ENCODE data around the gene MACIR.

MACIR gene

GRCh38 chr5:103260951-103261350, 2.4 kb downstream of the MACIR start:
- TF ChIP-seq ZNF274 (IDR thresholded peaks at IDR 0.05; ENCODE audit: low read depth, low read length), result no peak
- peak overlapping the region; percentile 65 for H3K4me3 ChIP-seq (ENCODE audit: low read length)

GRCh38 chr5:103262422-103262871, 3.9 kb downstream of the MACIR start:
- TF ChIP-seq ZNF274 (IDR thresholded peaks at IDR 0.05; ENCODE audit: low read depth, low read length), result no peak
- no peak overlapping the region for H3K4me3 ChIP-seq (ENCODE audit: low read length)

GRCh38 chr5:103263054-103263453, 4.5 kb downstream of the MACIR start:
- no peak overlapping the region for H3K4me3 ChIP-seq (ENCODE audit: low read length)
- TF ChIP-seq ZNF274 (IDR thresholded peaks at IDR 0.05; ENCODE audit: low read depth, low read length), result no peak

- H3K4me3 ChIP-seq (ENCODE audit: low read length), result no peak overlapping the region
- no peak for TF ChIP-seq ZNF274 (IDR thresholded peaks at IDR 0.05; ENCODE audit: low read depth, low read length)
Observed at GRCh38 chr5:103264508-103264907, 5.9 kb downstream of the MACIR start.

GRCh38 chr5:103270581-103270980, 12.0 kb downstream of the MACIR start:
- TF ChIP-seq ZNF274 (IDR thresholded peaks at IDR 0.05; ENCODE audit: low read depth, low read length), result no peak
- no peak overlapping the region for H3K4me3 ChIP-seq (ENCODE audit: low read length)

- no peak for TF ChIP-seq ZNF274 (IDR thresholded peaks at IDR 0.05; ENCODE audit: low read depth, low read length)
Observed at GRCh38 chr5:103271570-103272289, 13.2 kb downstream of the MACIR start.

GRCh38 chr5:103272377-103272776, 13.8 kb downstream of the MACIR start:
- TF ChIP-seq ZNF274 (IDR thresholded peaks at IDR 0.05; ENCODE audit: low read depth, low read length), result no peak
- H3K4me3 ChIP-seq (ENCODE audit: low read length), result no peak overlapping the region

More at GRCh38 chr5:103271570-103272289, 13.2 kb downstream of the MACIR start:
- H3K4me3 ChIP-seq (ENCODE audit: low read length), result no peak overlapping the region; the same call in 1 of the 2 replicates

GRCh38 chr5:103273952-103274351, 15.4 kb downstream of the MACIR start:
- H3K4me3 ChIP-seq (ENCODE audit: low read length), result no peak overlapping the region
- TF ChIP-seq ZNF274 (IDR thresholded peaks at IDR 0.05; ENCODE audit: low read depth, low read length), result no peak

- H3K4me3 ChIP-seq (ENCODE audit: low read length), result no peak overlapping the region
- no peak for TF ChIP-seq ZNF274 (IDR thresholded peaks at IDR 0.05; ENCODE audit: low read depth, low read length)
Observed at GRCh38 chr5:103275851-103276250, 17.3 kb downstream of the MACIR start.

- no peak for TF ChIP-seq ZNF274 (IDR thresholded peaks at IDR 0.05; ENCODE audit: low read depth, low read length)
Observed at GRCh38 chr5:103280967-103281366, 22.4 kb downstream of the MACIR start.

GRCh38 chr5:103283120-103283519, 24.6 kb downstream of the MACIR start:
- H3K4me3 ChIP-seq (ENCODE audit: low read length), result no peak overlapping the region
- no peak for TF ChIP-seq ZNF274 (IDR thresholded peaks at IDR 0.05; ENCODE audit: low read depth, low read length)

More at GRCh38 chr5:103280967-103281366, 22.4 kb downstream of the MACIR start:
- no peak overlapping the region for H3K4me3 ChIP-seq (ENCODE audit: low read length)

GRCh38 chr5:103283869-103284268, 25.3 kb downstream of the MACIR start:
- H3K4me3 ChIP-seq (ENCODE audit: low read length), result no peak overlapping the region
- no peak for TF ChIP-seq ZNF274 (IDR thresholded peaks at IDR 0.05; ENCODE audit: low read depth, low read length)

- no peak for TF ChIP-seq ZNF274 (IDR thresholded peaks at IDR 0.05; ENCODE audit: low read depth, low read length)
- H3K4me3 ChIP-seq (ENCODE audit: low read length), result no peak overlapping the region
Observed at GRCh38 chr5:103286622-103287021, 28.1 kb downstream of the MACIR start.

- TF ChIP-seq ZNF274 (IDR thresholded peaks at IDR 0.05; ENCODE audit: low read depth, low read length), result no peak
- no peak overlapping the region for H3K4me3 ChIP-seq (ENCODE audit: low read length)
Observed at GRCh38 chr5:103289024-103289423, 30.5 kb downstream of the MACIR start.

- no peak overlapping the region for H3K4me3 ChIP-seq (ENCODE audit: low read length)
- TF ChIP-seq ZNF274 (IDR thresholded peaks at IDR 0.05; ENCODE audit: low read depth, low read length), result no peak
Observed at GRCh38 chr5:103290846-103291245, 32.3 kb downstream of the MACIR start.

- TF ChIP-seq ZNF274 (IDR thresholded peaks at IDR 0.05; ENCODE audit: low read depth, low read length), result no peak
Observed at GRCh38 chr5:103291606-103292005, 33.0 kb downstream of the MACIR start.

More at GRCh38 chr5:103291606-103292005, 33.0 kb downstream of the MACIR start:
- H3K4me3 ChIP-seq (ENCODE audit: low read length), result no peak overlapping the region
